NT2/D1 (cell line): ENCODE measurements around the gene CAPZA2.

ENCODE experiments used
- YY1 ChIP-seq: IDR thresholded peaks from 2 replicates; pipeline ENCODE4 v1.6.1; 2011; ENCODE audit not compliant: insufficient read length, insufficient read depth
- ZNF274 ChIP-seq: IDR thresholded peaks from 2 replicates; pipeline ENCODE4 v1.6.1; 2011; ENCODE audit warnings: mild to moderate bottlenecking, low read depth, low read length

DNA sequence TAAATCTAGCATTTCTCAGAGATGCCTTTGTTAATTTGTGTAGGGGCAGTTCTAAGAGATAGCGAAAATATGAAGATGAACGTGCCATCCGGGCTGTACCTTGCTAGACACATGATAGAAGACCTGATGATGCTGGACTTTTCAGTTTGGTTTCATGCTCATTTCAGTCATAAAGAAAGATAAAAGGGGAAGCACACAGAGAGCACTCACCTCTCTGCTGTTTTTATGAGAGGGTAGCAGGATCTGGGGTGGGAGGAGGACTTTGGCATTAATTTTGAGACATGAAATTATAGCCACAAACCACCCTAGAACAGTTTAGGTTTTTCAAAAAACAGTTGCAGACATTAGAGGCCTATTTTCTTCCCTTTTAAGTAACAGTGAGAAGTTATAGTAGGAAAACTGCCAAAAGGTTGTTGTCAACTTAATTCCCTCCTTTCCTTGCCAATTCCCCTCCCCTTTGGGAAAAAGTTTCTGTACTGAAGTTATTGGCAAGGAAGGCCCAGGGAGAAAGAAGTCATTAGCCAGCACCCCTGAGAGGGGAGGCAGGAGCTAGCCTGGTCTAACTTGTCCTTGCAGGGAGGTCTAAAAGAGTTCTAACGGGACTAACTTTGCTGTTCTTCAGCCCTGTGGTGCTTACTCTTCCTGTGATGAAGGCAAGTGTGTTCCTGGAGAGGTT is 93.6 kb downstream of the CAPZA2 start:
- TF ChIP-seq ZNF274 (no peak), YY1 (no peak)
